Neural cell (in vitro differentiated cells): ENCODE measurements around the gene ORC1.

Source experiments
- CTCF ChIP-seq: fragments of 450-650 bp; IDR thresholded peaks from 2 replicates; pipeline ENCODE4 v1.5.1; 2014; ENCODE audit warnings: antibody characterized with exemption, mild to moderate bottlenecking, moderate library complexity; ENCODE audit not compliant: poor library complexity, severe bottlenecking
- EP300 ChIP-seq: fragments of 450-650 bp; conservative IDR thresholded peaks from 2 replicates; pipeline ENCODE4 v1.6.1; 2014; ENCODE audit warnings: antibody characterized with exemption, mild to moderate bottlenecking, moderate library complexity; ENCODE audit not compliant: poor library complexity, severe bottlenecking
- EZH2 ChIP-seq: fragments of 200-600, 300-800 bp; shearing (Covaris generic), sonication (generic); IDR thresholded peaks from 2 replicates; pipeline ENCODE4 v1.6.1; 2014; ENCODE audit warnings: antibody characterized with exemption, low read length, borderline replicate concordance, mild to moderate bottlenecking; ENCODE audit not compliant: insufficient read depth, poor library complexity, severe bottlenecking
- RAD21 ChIP-seq: fragments of 450-650 bp; conservative IDR thresholded peaks from 2 replicates; pipeline ENCODE4 v1.6.1; 2014; ENCODE audit warnings: antibody characterized with exemption, mild to moderate bottlenecking, moderate library complexity
- SMC3 ChIP-seq: fragments of 450-650 bp; conservative IDR thresholded peaks from 2 replicates; pipeline ENCODE4 v1.6.1; 2014; ENCODE audit warnings: antibody characterized with exemption, mild to moderate bottlenecking, moderate library complexity; ENCODE audit not compliant: poor library complexity
- TF ChIP-seq, protein P1 (sequence below): IDR thresholded peaks from 2 replicates; pipeline ENCODE4 v1.6.1; 2012; ENCODE audit warnings: borderline replicate concordance

DNA sequence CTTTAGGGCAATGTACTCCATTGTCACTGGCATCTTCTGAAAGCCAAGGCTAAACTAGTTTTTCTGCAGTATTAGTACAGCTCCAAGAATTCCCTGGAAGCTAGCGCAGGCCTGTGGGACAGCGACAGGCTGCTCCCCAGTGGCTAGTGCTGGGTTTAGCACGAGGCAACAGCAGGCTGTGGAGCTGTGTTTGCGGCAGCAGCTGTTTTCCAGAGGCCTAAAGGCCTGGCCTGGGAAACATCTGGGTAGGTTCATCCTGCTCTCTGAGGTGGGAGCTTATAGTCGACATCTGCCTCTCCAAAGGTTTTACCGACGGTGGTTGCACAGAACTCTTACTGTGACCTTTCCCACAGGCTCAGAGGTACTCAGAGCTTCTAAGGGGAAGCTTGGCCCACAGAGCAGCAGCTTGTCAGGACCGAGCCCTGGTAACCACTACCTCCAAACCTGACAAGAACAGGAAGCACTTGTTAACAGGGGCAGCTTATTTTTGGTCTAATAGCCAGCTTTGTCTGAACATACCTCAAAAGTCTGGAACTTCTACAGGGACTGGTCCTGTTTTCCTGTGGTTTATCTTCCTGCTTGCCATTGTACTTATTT, 55.4 kb downstream of the ORC1 start:
- TF ChIP-seq EP300 (no peak), CTCF (peak; percentile 39), EZH2 (no peak), SMC3 (no peak), RAD21 (peak; percentile 48)
- TF ChIP-seq, protein P1, sequence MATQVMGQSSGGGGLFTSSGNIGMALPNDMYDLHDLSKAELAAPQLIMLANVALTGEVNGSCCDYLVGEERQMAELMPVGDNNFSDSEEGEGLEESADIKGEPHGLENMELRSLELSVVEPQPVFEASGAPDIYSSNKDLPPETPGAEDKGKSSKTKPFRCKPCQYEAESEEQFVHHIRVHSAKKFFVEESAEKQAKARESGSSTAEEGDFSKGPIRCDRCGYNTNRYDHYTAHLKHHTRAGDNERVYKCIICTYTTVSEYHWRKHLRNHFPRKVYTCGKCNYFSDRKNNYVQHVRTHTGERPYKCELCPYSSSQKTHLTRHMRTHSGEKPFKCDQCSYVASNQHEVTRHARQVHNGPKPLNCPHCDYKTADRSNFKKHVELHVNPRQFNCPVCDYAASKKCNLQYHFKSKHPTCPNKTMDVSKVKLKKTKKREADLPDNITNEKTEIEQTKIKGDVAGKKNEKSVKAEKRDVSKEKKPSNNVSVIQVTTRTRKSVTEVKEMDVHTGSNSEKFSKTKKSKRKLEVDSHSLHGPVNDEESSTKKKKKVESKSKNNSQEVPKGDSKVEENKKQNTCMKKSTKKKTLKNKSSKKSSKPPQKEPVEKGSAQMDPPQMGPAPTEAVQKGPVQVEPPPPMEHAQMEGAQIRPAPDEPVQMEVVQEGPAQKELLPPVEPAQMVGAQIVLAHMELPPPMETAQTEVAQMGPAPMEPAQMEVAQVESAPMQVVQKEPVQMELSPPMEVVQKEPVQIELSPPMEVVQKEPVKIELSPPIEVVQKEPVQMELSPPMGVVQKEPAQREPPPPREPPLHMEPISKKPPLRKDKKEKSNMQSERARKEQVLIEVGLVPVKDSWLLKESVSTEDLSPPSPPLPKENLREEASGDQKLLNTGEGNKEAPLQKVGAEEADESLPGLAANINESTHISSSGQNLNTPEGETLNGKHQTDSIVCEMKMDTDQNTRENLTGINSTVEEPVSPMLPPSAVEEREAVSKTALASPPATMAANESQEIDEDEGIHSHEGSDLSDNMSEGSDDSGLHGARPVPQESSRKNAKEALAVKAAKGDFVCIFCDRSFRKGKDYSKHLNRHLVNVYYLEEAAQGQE = no peak
